B cell (primary cell): ENCODE results near the gene NEDD1. TPM values are rescaled to one million over a fixed set of nuclear protein-coding genes. Genes with fewer than 3 reads are reported as not detected.

Experiments
- ATAC-seq: fragments of 200-7000 bp; cut with Tn5 transposase; one replicate; pipeline ENCODE4 v1.10.0; 2021; ENCODE audit warnings: low read depth, mild to moderate bottlenecking, moderate number of reproducible peaks, moderate library complexity
- CTCF ChIA-PET: fragments of 350-600 bp; sonication (Branson Sonifier 250); formaldehyde crosslinking; loops from one replicate; lab custom pipeline; 2021; ENCODE audit warnings: antibody characterized with exemption, inconsistent platforms; lab: Charles Lee
- POLR2A ChIA-PET: fragments of 350-600 bp; sonication (Branson Sonifier 250); formaldehyde crosslinking; loops from one replicate; lab custom pipeline; 2021; ENCODE audit warnings: antibody characterized with exemption; lab: Charles Lee
- DNase-seq: peaks from one replicate; pipeline ENCODE4 v3.0.0; 2013
- H2AFZ ChIP-seq: 2 replicates; pipeline ENCODE4 v1.6.1; 2012; ENCODE audit warnings: mild to moderate bottlenecking, low read depth, low read length; ENCODE audit not compliant: insufficient read depth, poor library complexity, severe bottlenecking
- H3K27ac ChIP-seq, 2 donors: 1 replicate in 1 of 2; 2 replicates in 1 of 2; pipeline ENCODE4 v1.5.1; 2012 to 2013; ENCODE audit warnings: low read length in 2 of 2, mild to moderate bottlenecking in 2 of 2, moderate library complexity in 1 of 2
- H3K27me3 ChIP-seq, 4 experiments: fragments of 200-600 bp in 1 of 4; sonication (generic) in 1 of 4; replicated peaks in 1 of 4; 1 replicate in 2 of 4; 2 replicates in 2 of 4; pipeline versions ENCODE4 v1.6.1 to v1.7.0; 2013 to 2016; ENCODE audit warnings: low read length in 3 of 4, mild to moderate bottlenecking in 2 of 4, mixed read lengths in 1 of 4, moderate library complexity in 1 of 4; ENCODE audit not compliant: insufficient read depth in 4 of 4, control insufficient read depth in 3 of 4; ENCODE audit errors: control extremely low read depth in 1 of 4
- H3K36me3 ChIP-seq, 2 experiments: replicated peaks in 1 of 2; 1 replicate in 1 of 2; 2 replicates in 1 of 2; pipeline versions ENCODE4 v1.6.1 to v1.7.1; 2013; ENCODE audit warnings: low read length in 1 of 2; ENCODE audit not compliant: insufficient read depth in 2 of 2, control insufficient read depth in 1 of 2; ENCODE audit errors: control extremely low read depth in 1 of 2, extremely low read depth in 1 of 2
- H3K4me1 ChIP-seq, 2 donors: fragments of 200-600 bp in 1 of 2; sonication (generic) in 1 of 2; 1 replicate in 1 of 2; 2 replicates in 1 of 2; pipeline versions ENCODE4 v1.5.1 to v1.6.1; 2013 to 2017; ENCODE audit warnings: low read length in 2 of 2; ENCODE audit not compliant: control insufficient read depth in 2 of 2, insufficient read depth in 2 of 2
- H3K4me2 ChIP-seq: replicated peaks from 2 replicates; pipeline ENCODE3; 2012; ENCODE audit warnings: mild to moderate bottlenecking, low read depth, low read length; ENCODE audit not compliant: poor library complexity, severe bottlenecking
- H3K4me3 ChIP-seq, 5 experiments: fragments of 200-600 bp in 1 of 5; sonication (generic) in 1 of 5; 1 replicate in 3 of 5; 2 replicates in 2 of 5; pipeline versions ENCODE4 v1.5.1 to v1.7.0; 2011 to 2016; ENCODE audit warnings: low read length in 4 of 5, mild to moderate bottlenecking in 4 of 5, low read depth in 2 of 5, control low read depth in 1 of 5, moderate library complexity in 1 of 5; ENCODE audit not compliant: insufficient read depth in 1 of 5; ENCODE audit errors: control extremely low read depth in 1 of 5, extremely low read depth in 1 of 5
- H3K79me2 ChIP-seq: fragments of 200-600 bp; sonication (generic); one replicate; pipeline ENCODE4 v1.6.0; 2016; ENCODE audit warnings: low read length; ENCODE audit not compliant: control insufficient read depth, insufficient read depth
- H3K9ac ChIP-seq: fragments of 200-600 bp; sonication (generic); 2 replicates; pipeline ENCODE4 v1.6.1; 2017; ENCODE audit warnings: mild to moderate bottlenecking, low read length, moderate library complexity
- H3K9me3 ChIP-seq, 3 donors: one replicate each; pipeline versions ENCODE4 v1.6.1 to v1.7.1; 2013; ENCODE audit warnings: low read length in 2 of 3; ENCODE audit not compliant: control insufficient read depth in 2 of 3, insufficient read depth in 1 of 3; ENCODE audit errors: control extremely low read depth in 1 of 3
- H4K20me1 ChIP-seq: 2 replicates; pipeline ENCODE4 v1.6.0; 2012; ENCODE audit warnings: mild to moderate bottlenecking, low read length; ENCODE audit not compliant: insufficient read depth, control insufficient read depth, poor library complexity, severe bottlenecking
- H3K27ac Mint-ChIP-seq: one replicate; pipeline ENCODE4 v1.8.0; 2021; ENCODE audit warnings: mixed read lengths
- H3K27me3 Mint-ChIP-seq: one replicate; pipeline ENCODE4 v1.8.0; 2021; ENCODE audit warnings: mixed read lengths
- H3K4me1 Mint-ChIP-seq: one replicate; pipeline ENCODE4 v1.8.0; 2021; ENCODE audit warnings: mixed read lengths
- H3K4me3 Mint-ChIP-seq: one replicate; pipeline ENCODE4 v1.8.0; 2021; ENCODE audit warnings: mixed read lengths
- H3K9me3 Mint-ChIP-seq: one replicate; pipeline ENCODE4 v1.8.0; 2022; ENCODE audit warnings: mixed read lengths; ENCODE audit not compliant: insufficient read depth
- CTCF ChIP-seq: fragments of 200-600 bp; IDR thresholded peaks from one replicate; pipeline ENCODE4 v1.8.0; 2022; ENCODE audit warnings: antibody characterized with exemption, mild to moderate bottlenecking
- EZH2 ChIP-seq: IDR thresholded peaks from 2 replicates; pipeline ENCODE4 v1.6.1; 2012; ENCODE audit warnings: borderline replicate concordance, low read depth, mild to moderate bottlenecking, moderate library complexity, low read length; ENCODE audit not compliant: insufficient read depth, poor library complexity, severe bottlenecking
- WGBS: methylation state at CpG from one replicate; pipeline ENCODE4 v1.1.5; 2013; ENCODE audit warnings: missing lambda C conversion rate; ENCODE audit not compliant: insufficient coverage; 5-methylcytosine and 5-hydroxymethylcytosine counted together
- intact Hi-C: fragments of 100-400 bp; cut with micrococcal nuclease; formaldehyde crosslinking; loops from one replicate; pipeline ENCODE4 v1.10.0; 2022
- polyA plus RNA-seq: library from polyadenylated mRNA; depleted of rRNA; stranded (reverse); fragments of >200 nt; gene quantifications from 2 replicates; pipeline ENCODE4 v1.2.3, GENCODE V29; 2012
- total RNA-seq, 2 donors: library from RNA; stranded (reverse); fragments of 120-200 nt in 1 of 2; gene quantifications; 1 replicate in 1 of 2; 2 replicates in 1 of 2; pipeline versions ENCODE4 v1.2.3 to v1.2.4, GENCODE V29; 2013 to 2022

NEDD1 gene
- total and polyA plus RNA-seq, 2 donors (not counting 1 experiment from before 2014, with no cell fraction given), result 7.4 to 20.3 TPM

DNA sequence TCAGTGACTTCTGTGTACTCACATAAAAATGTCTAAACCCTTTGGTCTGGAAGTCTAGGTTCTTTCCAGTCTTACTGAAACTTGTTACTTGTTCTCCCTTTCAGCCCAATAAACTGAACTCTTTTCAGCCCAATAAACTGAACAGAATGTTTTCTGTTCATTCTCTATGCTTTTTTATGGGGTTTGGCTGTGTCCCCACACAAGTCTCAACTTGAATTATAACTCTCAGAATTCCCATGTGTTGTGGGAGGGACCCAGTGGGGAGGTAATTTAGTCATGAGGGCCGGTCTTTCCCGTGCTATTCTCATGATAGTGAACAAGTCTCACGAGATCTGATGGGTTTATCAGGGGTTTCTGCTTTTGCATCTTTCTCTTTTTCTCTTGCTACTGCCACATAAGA is 15.0 kb upstream of the NEDD1 start:
- Histone ChIP-seq H3K9me3 (no peaks in the 10 kb centered on the region), H3K4me3 (no peak overlapping the region), H3K4me1 (no peaks in the 10 kb centered on the region), H3K4me2 (no peak overlapping the region), H3K27ac (no peak overlapping the region), H3K27me3 (peaks cover 0 to 6% (median 2%) of the 10 kb centered on the region in 4 experiments), H4K20me1 (no peaks in the 10 kb centered on the region), H3K79me2 (no peaks in the 10 kb centered on the region), H2AFZ (no peak overlapping the region), H3K9ac (no peak overlapping the region), H3K36me3 (no peaks in the 10 kb centered on the region)
- H3K4me3 Mint-ChIP-seq, result no peak overlapping the region
- TF ChIP-seq EZH2 (no peak), CTCF (no peak)
- H3K4me1 Mint-ChIP-seq, result no peaks in the 10 kb centered on the region
- ChIA-PET CTCF (no interaction called here), POLR2A (no interaction called here)
- H3K27me3 Mint-ChIP-seq, result peaks cover 24% of the 10 kb centered on the region
- no peak for ATAC-seq
- H3K27ac Mint-ChIP-seq, result no peak overlapping the region
- no peak for DNase-seq
- intact Hi-C loops, result no loop called here
- no CpG with 5 or more reads among the region's 3 CpGs for WGBS
- no peaks in the 10 kb centered on the region for H3K9me3 Mint-ChIP-seq

DNA sequence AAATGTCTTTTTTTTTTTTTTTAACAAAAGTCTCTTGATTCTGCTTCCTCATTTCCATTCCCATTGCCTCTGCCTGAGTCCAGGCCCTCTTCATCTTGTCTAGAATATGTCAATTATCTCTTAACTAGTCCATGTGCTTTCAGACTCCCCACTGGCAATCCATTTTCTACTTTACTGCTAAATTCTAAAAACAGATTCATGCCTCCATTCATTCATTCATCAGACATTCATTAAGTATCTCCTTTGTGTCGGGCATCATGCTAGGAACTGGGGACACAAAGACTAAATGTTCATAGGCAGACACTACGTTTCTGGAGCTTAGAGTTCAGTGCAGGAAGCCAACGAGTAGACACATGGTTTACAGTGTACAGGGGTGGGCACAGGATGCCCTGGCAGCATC is 9.6 kb upstream of the NEDD1 start:
- no peak overlapping the region for H3K4me3 Mint-ChIP-seq
- no peak for TF ChIP-seq CTCF
- no peak for TF ChIP-seq EZH2
- no peak overlapping the region for H3K4me3 ChIP-seq
- ATAC-seq, result no peak
- DNase-seq, result no peak
- H3K36me3 ChIP-seq, result no peaks in the 10 kb centered on the region
- H3K4me2 ChIP-seq, result no peak overlapping the region
- ChIA-PET POLR2A (no interaction called here), CTCF (no interaction called here)
- WGBS, result 22% methylated on average over 1 of the region's 3 CpGs
- H3K9me3 ChIP-seq, result no peaks in the 10 kb centered on the region
- no peaks in the 10 kb centered on the region for H4K20me1 ChIP-seq
- intact Hi-C loops, result no loop called here
- no peak overlapping the region for H3K27ac ChIP-seq
- H3K9me3 Mint-ChIP-seq, result no peaks in the 10 kb centered on the region
- no peak overlapping the region for H2AFZ ChIP-seq
- H3K79me2 ChIP-seq, result no peaks in the 10 kb centered on the region
- H3K4me1 ChIP-seq, result no peaks in the 10 kb centered on the region
- peaks cover 15% of the 10 kb centered on the region for H3K27me3 Mint-ChIP-seq
- no peak overlapping the region for H3K9ac ChIP-seq
- no peaks in the 10 kb centered on the region for H3K4me1 Mint-ChIP-seq
- no peak overlapping the region for H3K27ac Mint-ChIP-seq
- peaks cover 0 to 3% (median 0%) of the 10 kb centered on the region in 4 experiments for H3K27me3 ChIP-seq
